GM12878 (cell line): Measurements from ENCODE around the gene ODF2L. TPM values are rescaled to one million over a fixed set of nuclear protein-coding genes. Genes with fewer than 3 reads are reported as not detected.
A peak's percentile ranks its signal among the peaks of the same experiment; 100 is the strongest.

Experiments used
- ATAC-seq: fragments of 200-7000 bp; cut with Tn5 transposase; 3 replicates; pipeline ENCODE4 v1.9.1; 2020; ENCODE audit warnings: mild to moderate bottlenecking, moderate library complexity
- Bru-seq: library from RNA; stranded (reverse); fragments of 400-500 nt; gene quantifications from one replicate; lab custom pipeline; 2021; lab: Mats Ljungman, UMichigan
- BruChase-seq, 2 experiments: library from RNA; stranded (reverse); fragments of 400-500 nt; gene quantifications; one replicate each; lab custom pipeline; 2021; lab: Mats Ljungman, UMichigan
- BruUV-seq: library from RNA; stranded (reverse); fragments of 400-500 nt; replicated peaks from 2 replicates; lab custom pipeline; 2021; lab: Mats Ljungman, UMichigan
- CTCF ChIA-PET: fragments of 300-600 bp; sonication (Branson Sonifier 250); formaldehyde crosslinking; extraction: SDS; loops from one replicate; lab custom pipeline; 2021; ENCODE audit warnings: inconsistent platforms; lab: Yijun Ruan, JAX
- POLR2A ChIA-PET: fragments of 350-600 bp; formaldehyde crosslinking; extraction: SDS; loops from one replicate; lab custom pipeline; 2021; ENCODE audit warnings: inconsistent platforms; lab: Charles Lee
- RAD21 ChIA-PET: fragments of 300-600 bp; sonication (Branson Sonifier 250); formaldehyde crosslinking; loops from one replicate; lab custom pipeline; 2023; ENCODE audit warnings: antibody characterized with exemption; ENCODE audit not compliant: unreplicated experiment; lab: Charles Lee
- SMC1A ChIA-PET: fragments of 300-600 bp; sonication (Branson Sonifier 250); formaldehyde crosslinking; loops from one replicate; lab custom pipeline; 2023; ENCODE audit not compliant: unreplicated experiment, uncharacterized antibody; lab: Charles Lee
- DNase-seq: peaks from one replicate; pipeline ENCODE4 v3.0.0-alpha.2; 2011; ENCODE audit warnings: low read depth, low spot score
- FAIRE-seq: peaks from 3 replicates; lab custom pipeline; 2011; peaks lifted over from hg19 to GRCh38; lab: Jason Lieb, UNC
- H2AFZ ChIP-seq: 2 replicates; pipeline ENCODE4 v1.6.0; 2011; ENCODE audit warnings: low read depth, low read length, control low read depth; ENCODE audit not compliant: control insufficient read depth
- H3K27ac ChIP-seq: 2 replicates; pipeline ENCODE4 v1.5.1; 2011; ENCODE audit warnings: control low read depth; ENCODE audit not compliant: control insufficient read depth, insufficient read depth
- H3K27me3 ChIP-seq, 2 experiments: replicated peaks in 1 of 2; 2 replicates each; pipeline versions ENCODE4 v1.6.0 to v1.6.1; 2011; ENCODE audit warnings: low read length in 1 of 2; ENCODE audit not compliant: control insufficient read depth in 2 of 2, insufficient read depth in 2 of 2
- H3K36me3 ChIP-seq, 2 experiments: 2 replicates each; pipeline ENCODE4 v1.5.1; 2011; ENCODE audit warnings: low read length in 1 of 2; ENCODE audit not compliant: control insufficient read depth in 2 of 2, insufficient read depth in 2 of 2
- H3K4me1 ChIP-seq: 2 replicates; pipeline ENCODE4 v1.6.1; 2011; ENCODE audit warnings: mild to moderate bottlenecking, low read length, moderate library complexity, mixed read lengths; ENCODE audit not compliant: control insufficient read depth, insufficient read depth
- H3K4me2 ChIP-seq: 2 replicates; pipeline ENCODE4 v1.6.0; 2011; ENCODE audit warnings: control low read depth; ENCODE audit not compliant: control insufficient read depth, insufficient read depth
- H3K4me3 ChIP-seq: fragments of 200-600 bp; sonication (generic); 2 replicates; pipeline ENCODE4 v1.5.1; 2016
- H3K79me2 ChIP-seq: 2 replicates; pipeline ENCODE4 v1.6.0; 2011; ENCODE audit warnings: low read length; ENCODE audit not compliant: control insufficient read depth, insufficient read depth
- H3K9ac ChIP-seq: 2 replicates; pipeline ENCODE4 v1.8.0; 2011; ENCODE audit warnings: low read length, control low read depth, mixed read lengths; ENCODE audit not compliant: control insufficient read depth, insufficient read depth
- H3K9me3 ChIP-seq: replicated peaks from 3 replicates; pipeline ENCODE4 v1.5.1; 2011; ENCODE audit warnings: mild to moderate bottlenecking, low read length; ENCODE audit not compliant: control insufficient read depth, insufficient read depth
- H4K20me1 ChIP-seq: 2 replicates; pipeline ENCODE4 v1.6.0; 2011; ENCODE audit not compliant: control insufficient read depth, insufficient read depth
- CHD2 ChIP-seq: IDR thresholded peaks from 2 replicates; pipeline ENCODE4 v1.6.1; 2011; ENCODE audit warnings: low read depth, low read length, improper control_type of control experiment, borderline replicate concordance
- ELK1 ChIP-seq: IDR thresholded peaks from 2 replicates; pipeline ENCODE4 v1.6.1; 2012; ENCODE audit warnings: low read depth, low read length, improper control_type of control experiment
- EZH2 ChIP-seq: IDR thresholded peaks from 2 replicates; pipeline ENCODE4 v1.6.1; 2012; ENCODE audit warnings: low read depth, mild to moderate bottlenecking, control low read depth, inconsistent platforms, low read length, borderline replicate concordance; ENCODE audit not compliant: control insufficient read depth
- HDAC2 ChIP-seq: fragments of 200-600 bp; sonication (generic); IDR thresholded peaks from 2 replicates; pipeline ENCODE4 v1.6.1; 2017
- PKNOX1 ChIP-seq: fragments of 450-650 bp; IDR thresholded peaks from 2 replicates; pipeline ENCODE4 v1.6.1; 2016; ENCODE audit warnings: mild to moderate bottlenecking
- PRDM15 ChIP-seq: fragments of 450-650 bp; formaldehyde crosslinking; IDR thresholded peaks from 2 replicates; pipeline ENCODE4 v1.4.0; 2020; ENCODE audit warnings: mild to moderate bottlenecking, moderate library complexity
- SMAD5 ChIP-seq: IDR thresholded peaks from 2 replicates; pipeline ENCODE4 v1.6.1; 2016; ENCODE audit warnings: antibody characterized with exemption, low read depth
- SREBF1 ChIP-seq: IDR thresholded peaks from 2 replicates; pipeline ENCODE4 v1.6.1; 2012; ENCODE audit warnings: mild to moderate bottlenecking, low read length
- TCF12 ChIP-seq: IDR thresholded peaks from 2 replicates; pipeline ENCODE4 v1.6.1; 2011; ENCODE audit warnings: low read depth, mild to moderate bottlenecking, low read length
- ZBED1 ChIP-seq: IDR thresholded peaks from 2 replicates; pipeline ENCODE4 v1.6.1; 2016; ENCODE audit warnings: borderline replicate concordance
- ZNF217 ChIP-seq: fragments of 450-650 bp; IDR thresholded peaks from 2 replicates; pipeline ENCODE4 v1.6.1; 2017; ENCODE audit warnings: antibody characterized with exemption, mild to moderate bottlenecking
- ZZZ3 ChIP-seq: IDR thresholded peaks from 2 replicates; pipeline ENCODE4 v1.6.1; 2011; ENCODE audit warnings: low read depth; ENCODE audit not compliant: control insufficient read depth, insufficient read length
- WGBS: methylation state at CpG from one replicate; pipeline ENCODE4 v1.1.6; 2016; ENCODE audit warnings: low lambda C conversion rate; ENCODE audit not compliant: insufficient replicate concordance, insufficient coverage; ENCODE audit errors: missing lambda C conversion rate; 5-methylcytosine and 5-hydroxymethylcytosine counted together
- in situ Hi-C: fragments of 300-500 bp; cut with MboI; formaldehyde crosslinking; loops from 9 replicates; pipeline ENCODE4 v1.14.3; 2018; ENCODE audit warnings: mixed read lengths
- intact Hi-C: fragments of 100-400 bp; cut with micrococcal nuclease; formaldehyde crosslinking; loops from one replicate; pipeline ENCODE4 v1.14.2; 2022; ENCODE audit not compliant: unreplicated experiment
- long read RNA-seq, 2 experiments: library from polyadenylated mRNA; unstranded; transcript quantifications; one replicate each; pipeline ENCODE4 v2.0.0, GENCODE V29; 2019 to 2020
- polyA minus RNA-seq, 3 experiments: library from RNA; depleted of rRNA, polyadenylated mRNA; stranded (reverse); fragments of >200 nt; gene quantifications; 2 replicates each; pipeline ENCODE4 v1.2.3, GENCODE V29; 2011
- polyA plus RNA-seq, 11 experiments: library from polyadenylated mRNA; depleted of rRNA in 4 of 11; unstranded in 6 of 11; stranded (reverse) in 5 of 11; fragments of >200 nt; fragmentation: Nextera tagmentation in 4 of 11; fragmentation: Illumina TruSeq in 1 of 11; extraction: Ambion mirVana in 4 of 11; extraction: Trizol in 1 of 11; gene quantifications; 1 replicate in 1 of 11; 2 replicates in 10 of 11; pipeline versions ENCODE4 v1.2.1 to v1.2.3, GENCODE V29; 2011 to 2016; ENCODE audit warnings: inconsistent platforms in 2 of 11, missing spikeins in 2 of 11, low read depth in 1 of 11
- total RNA-seq, 4 experiments: library from RNA; depleted of rRNA in 3 of 4; stranded (reverse); fragments of >200 nt in 3 of 4; fragmentation: Illumina TruSeq in 1 of 4; extraction: Trizol in 1 of 4; gene quantifications; 2 replicates each; pipeline versions ENCODE4 v1.2.1 to v1.2.3, GENCODE V29; 2013 to 2021

Gene ODF2L
- 136 and 141 TPM in 2 replicates for total RNA-seq (2013; cell fraction: nucleolus; rRNA removed)
- total RNA-seq (2014; rRNA removed) (12.2 and 19.9 TPM in 2 replicates), total RNA-seq (2014; rRNA removed; fragmentation: Illumina TruSeq; extraction: Trizol) (29.5 and 31.2 TPM in 2 replicates), total RNA-seq (2021) (16.6 and 17.1 TPM in 2 replicates), polyA plus RNA-seq (2011; rRNA removed) (10.4 and 25.3 TPM in 2 replicates), polyA plus RNA-seq (2014; fragmentation: Illumina TruSeq; extraction: Trizol) (22.8 and 41.0 TPM in 2 replicates), polyA plus RNA-seq (2014; fragmentation: Nextera tagmentation; extraction: Ambion mirVana) (10 to 100 TPM; 20.0 to 25.9 TPM), polyA plus RNA-seq (2014; rRNA removed) (13.5 and 13.6 TPM in 2 replicates), polyA plus RNA-seq (2016; fragmentation: Nextera tagmentation; extraction: Ambion mirVana) (10 to 100 TPM; 13.7 to 20.1 TPM), polyA minus RNA-seq (2011; rRNA and poly(A)+ RNA removed) (3.9 and 4.6 TPM in 2 replicates), Bru-seq, nascent RNA (percentile 70 among the genes with signal in this experiment), BruChase-seq, experiment 1, labeled RNA remaining after a 6-hour chase (percentile 75 among the genes with signal in this experiment), BruChase-seq, experiment 2, labeled RNA remaining after a 2-hour chase (percentile 82 among the genes with signal in this experiment)
- polyA plus RNA-seq (2011; ENCODE audit: low read depth), result 7.3 TPM
- 2.0 and 2.6 TPM in 2 replicates for polyA plus RNA-seq (2011; cell fraction: cytosol; rRNA removed)
- 16.3 and 18.9 TPM in 2 replicates for polyA plus RNA-seq (2011; cell fraction: nucleus; rRNA removed)
- 9.1 and 14.1 TPM in 2 replicates for polyA plus RNA-seq (2012)
- 3.2 and 3.6 TPM in 2 replicates for polyA minus RNA-seq (2011; cell fraction: cytosol; rRNA and poly(A)+ RNA removed)
- polyA minus RNA-seq (2011; cell fraction: nucleus; rRNA and poly(A)+ RNA removed), result 13.4 and 18.5 TPM in 2 replicates
- long read RNA-seq, experiment 1, partial matches to known transcripts, result 0 of 4 reads
- long read RNA-seq, experiment 1, other reads (novel, unspliced or antisense), result 4 of 4 reads
- long read RNA-seq, experiment 2, transcript ODF2L-213 (2 exons, 1,650 nt), result major isoform, 7 of 59 reads
- long read RNA-seq, experiment 2, partial matches to known transcripts, result 37 of 59 reads
- long read RNA-seq, experiment 2, other reads (novel, unspliced or antisense), result 10 of 59 reads

- Histone ChIP-seq H3K27me3 (no peaks in the 10 kb centered on the region), H4K20me1 (no peaks in the 10 kb centered on the region), H3K4me3 (peak within 1 kb of the TSS; percentile 96), H3K9ac (peak within 1 kb of the TSS; percentile 59), H3K4me2 (peak within 1 kb of the TSS; percentile 93), H3K9me3 (no peaks in the 10 kb centered on the region), H3K36me3 (no peaks in the 10 kb centered on the region), H3K4me1 (no peaks in the 10 kb centered on the region), H3K79me2 (peaks cover 5% of the 10 kb centered on the region), H3K27ac (peak within 1 kb of the TSS; percentile 54), H2AFZ (peak within 1 kb of the TSS; percentile 97)
- CTCF ChIA-PET, result interaction anchor here (0.5 to 2.6 kb wide), 8 partner anchors 11 to 106 kb away, joined by 3 to 13 read pairs (median 6); no protein-coding TSS in a partner anchor
- under 1% methylated on average over 49 of the region's 56 CpGs for WGBS
- SMC1A ChIA-PET, result interaction anchor here (0.6 to 4.4 kb wide), 6 partner anchors 8 to 427 kb away, joined by 3 to 20 read pairs (median 4); partner anchors contain the start of gene SH3GLB1
- in situ Hi-C loops (loop anchor here (25.0 kb wide), 1 partner anchor 691 kb away; no protein-coding TSS in a partner anchor), intact Hi-C loops (no loop called here)
- RAD21 ChIA-PET, result interaction anchor here (0.7 to 2.3 kb wide), 6 partner anchors 10 to 101 kb away, joined by 3 to 8 read pairs (median 5); no protein-coding TSS in a partner anchor
- FAIRE-seq (peak; percentile 96), DNase-seq (peak; percentile 46), ATAC-seq (peak; percentile 100)
- POLR2A ChIA-PET, result interaction anchor here (1.5 kb wide), 1 partner anchor 308 kb away, joined by 5 read pairs; the partner anchor contains the start of gene SH3GLB1
- no TSS peak for BruUV-seq
- TF ChIP-seq CHD2, result peak; percentile 61; the same call in 1 of the 2 replicates
- no peak for TF ChIP-seq SREBF1
- TF ChIP-seq ZNF217, result no peak
- no peak for TF ChIP-seq ZBED1
- TF ChIP-seq SMAD5, result no peak
- TF ChIP-seq TCF12, result no peak
- TF ChIP-seq PRDM15 (CRISPR knock-in tag), result no peak
- TF ChIP-seq ELK1, result no peak
- peak; percentile 33; the same call in 1 of the 2 replicates for TF ChIP-seq PKNOX1
- TF ChIP-seq HDAC2, result no peak
- no peak for TF ChIP-seq EZH2
- TF ChIP-seq ZZZ3, result no peak
Measured at GRCh38 chr1:86395751-86396497, at the start of gene ODF2L. Gene ODF2L (minus strand): TSS chr1:86396323. CDS start chr1:86387027, 9,296 bp downstream.
